GM12878 (cell line): ENCODE results near the gene CD93. TPM values are rescaled to one million over a fixed set of nuclear protein-coding genes. Genes with fewer than 3 reads are reported as not detected.

Experiments used
- ATAC-seq: fragments of 200-7000 bp; cut with Tn5 transposase; 3 replicates; pipeline ENCODE4 v1.9.1; 2020; ENCODE audit warnings: mild to moderate bottlenecking, moderate library complexity
- BruUV-seq: library from RNA; stranded (reverse); fragments of 400-500 nt; replicated peaks from 2 replicates; lab custom pipeline; 2021; lab: Mats Ljungman, UMichigan
- CTCF ChIA-PET: fragments of 300-600 bp; sonication (Branson Sonifier 250); formaldehyde crosslinking; extraction: SDS; loops from one replicate; lab custom pipeline; 2021; ENCODE audit warnings: inconsistent platforms; lab: Yijun Ruan, JAX
- POLR2A ChIA-PET: fragments of 350-600 bp; formaldehyde crosslinking; extraction: SDS; loops from one replicate; lab custom pipeline; 2021; ENCODE audit warnings: inconsistent platforms; lab: Charles Lee
- RAD21 ChIA-PET: fragments of 300-600 bp; sonication (Branson Sonifier 250); formaldehyde crosslinking; loops from one replicate; lab custom pipeline; 2023; ENCODE audit warnings: antibody characterized with exemption; ENCODE audit not compliant: unreplicated experiment; lab: Charles Lee
- SMC1A ChIA-PET: fragments of 300-600 bp; sonication (Branson Sonifier 250); formaldehyde crosslinking; loops from one replicate; lab custom pipeline; 2023; ENCODE audit not compliant: unreplicated experiment, uncharacterized antibody; lab: Charles Lee
- DNase-seq: peaks from one replicate; pipeline ENCODE4 v3.0.0-alpha.2; 2011; ENCODE audit warnings: low read depth, low spot score
- FAIRE-seq: peaks from 3 replicates; lab custom pipeline; 2011; peaks lifted over from hg19 to GRCh38; lab: Jason Lieb, UNC
- H2AFZ ChIP-seq: 2 replicates; pipeline ENCODE4 v1.6.0; 2011; ENCODE audit warnings: low read depth, low read length, control low read depth; ENCODE audit not compliant: control insufficient read depth
- H3K27ac ChIP-seq: 2 replicates; pipeline ENCODE4 v1.5.1; 2011; ENCODE audit warnings: control low read depth; ENCODE audit not compliant: control insufficient read depth, insufficient read depth
- H3K27me3 ChIP-seq, 2 experiments: replicated peaks in 1 of 2; 2 replicates each; pipeline versions ENCODE4 v1.6.0 to v1.6.1; 2011; ENCODE audit warnings: low read length in 1 of 2; ENCODE audit not compliant: control insufficient read depth in 2 of 2, insufficient read depth in 2 of 2
- H3K36me3 ChIP-seq, 2 experiments: 2 replicates each; pipeline ENCODE4 v1.5.1; 2011; ENCODE audit warnings: low read length in 1 of 2; ENCODE audit not compliant: control insufficient read depth in 2 of 2, insufficient read depth in 2 of 2
- H3K4me1 ChIP-seq: 2 replicates; pipeline ENCODE4 v1.6.1; 2011; ENCODE audit warnings: mild to moderate bottlenecking, low read length, moderate library complexity, mixed read lengths; ENCODE audit not compliant: control insufficient read depth, insufficient read depth
- H3K4me2 ChIP-seq: 2 replicates; pipeline ENCODE4 v1.6.0; 2011; ENCODE audit warnings: control low read depth; ENCODE audit not compliant: control insufficient read depth, insufficient read depth
- H3K4me3 ChIP-seq: fragments of 200-600 bp; sonication (generic); 2 replicates; pipeline ENCODE4 v1.5.1; 2016
- H3K79me2 ChIP-seq: 2 replicates; pipeline ENCODE4 v1.6.0; 2011; ENCODE audit warnings: low read length; ENCODE audit not compliant: control insufficient read depth, insufficient read depth
- H3K9ac ChIP-seq: 2 replicates; pipeline ENCODE4 v1.8.0; 2011; ENCODE audit warnings: low read length, control low read depth, mixed read lengths; ENCODE audit not compliant: control insufficient read depth, insufficient read depth
- H3K9me3 ChIP-seq: replicated peaks from 3 replicates; pipeline ENCODE4 v1.5.1; 2011; ENCODE audit warnings: mild to moderate bottlenecking, low read length; ENCODE audit not compliant: control insufficient read depth, insufficient read depth
- H4K20me1 ChIP-seq: 2 replicates; pipeline ENCODE4 v1.6.0; 2011; ENCODE audit not compliant: control insufficient read depth, insufficient read depth
- E2F8 ChIP-seq: fragments of 450-650 bp; IDR thresholded peaks from 2 replicates; pipeline ENCODE4 v1.6.1; 2018; ENCODE audit warnings: mild to moderate bottlenecking, low read depth, moderate library complexity; ENCODE audit not compliant: partially characterized antibody
- EED ChIP-seq: sonication (generic); IDR thresholded peaks from 2 replicates; pipeline ENCODE4 v1.6.1; 2016; ENCODE audit warnings: antibody characterized with exemption, low read depth
- HCFC1 ChIP-seq: fragments of 150-350 bp; IDR thresholded peaks from 2 replicates; pipeline ENCODE4 v1.6.1; 2014; ENCODE audit warnings: low read length
- MTA2 ChIP-seq: fragments of 450-650 bp; IDR thresholded peaks from 2 replicates; pipeline ENCODE4 v1.6.1; 2016; ENCODE audit warnings: low read depth, mild to moderate bottlenecking, moderate library complexity
- SMAD5 ChIP-seq: IDR thresholded peaks from 2 replicates; pipeline ENCODE4 v1.6.1; 2016; ENCODE audit warnings: antibody characterized with exemption, low read depth
- ZNF217 ChIP-seq: fragments of 450-650 bp; IDR thresholded peaks from 2 replicates; pipeline ENCODE4 v1.6.1; 2017; ENCODE audit warnings: antibody characterized with exemption, mild to moderate bottlenecking
- ZNF622 ChIP-seq: fragments of 450-650 bp; IDR thresholded peaks from 2 replicates; pipeline ENCODE4 v1.6.1; 2017; ENCODE audit warnings: mild to moderate bottlenecking, inconsistent platforms
- WGBS: methylation state at CpG from one replicate; pipeline ENCODE4 v1.1.6; 2016; ENCODE audit warnings: low lambda C conversion rate; ENCODE audit not compliant: insufficient replicate concordance, insufficient coverage; ENCODE audit errors: missing lambda C conversion rate; 5-methylcytosine and 5-hydroxymethylcytosine counted together
- in situ Hi-C: fragments of 300-500 bp; cut with MboI; formaldehyde crosslinking; loops from 9 replicates; pipeline ENCODE4 v1.14.3; 2018; ENCODE audit warnings: mixed read lengths
- intact Hi-C: fragments of 100-400 bp; cut with micrococcal nuclease; formaldehyde crosslinking; loops from one replicate; pipeline ENCODE4 v1.14.2; 2022; ENCODE audit not compliant: unreplicated experiment
- polyA plus RNA-seq, 11 experiments: library from polyadenylated mRNA; depleted of rRNA in 4 of 11; unstranded in 6 of 11; stranded (reverse) in 5 of 11; fragments of >200 nt; fragmentation: Nextera tagmentation in 4 of 11; fragmentation: Illumina TruSeq in 1 of 11; extraction: Ambion mirVana in 4 of 11; extraction: Trizol in 1 of 11; gene quantifications; 1 replicate in 1 of 11; 2 replicates in 10 of 11; pipeline versions ENCODE4 v1.2.1 to v1.2.3, GENCODE V29; 2011 to 2016; ENCODE audit warnings: inconsistent platforms in 2 of 11, missing spikeins in 2 of 11, low read depth in 1 of 11
- total RNA-seq, 4 experiments: library from RNA; depleted of rRNA in 3 of 4; stranded (reverse); fragments of >200 nt in 3 of 4; fragmentation: Illumina TruSeq in 1 of 4; extraction: Trizol in 1 of 4; gene quantifications; 2 replicates each; pipeline versions ENCODE4 v1.2.1 to v1.2.3, GENCODE V29; 2013 to 2021
- TF ChIP-seq, protein P1 (sequence below): fragments of 450-650 bp; IDR thresholded peaks from 2 replicates; pipeline ENCODE4 v1.6.1; 2017; ENCODE audit warnings: antibody characterized with exemption, mild to moderate bottlenecking, moderate library complexity

The CD93 gene
- total and polyA plus RNA-seq, 10 of the 15 experiments (the other 5 are each of a cell fraction or from before 2014, with no cell fraction given), result 0.20 to 2.7 (median 0.92) TPM

- 54% methylated on average over 8 of the region's 8 CpGs for WGBS
- Histone ChIP-seq H3K4me3 (no peak overlapping the region), H4K20me1 (no peaks in the 10 kb centered on the region)
- DNase-seq, result no peak
- TF ChIP-seq HCFC1 (no peak), MTA2 (no peak), EED (no peak), ZNF217 (no peak), SMAD5 (no peak), E2F8 (no peak), ZNF622 (no peak)
- TF ChIP-seq, protein P1, sequence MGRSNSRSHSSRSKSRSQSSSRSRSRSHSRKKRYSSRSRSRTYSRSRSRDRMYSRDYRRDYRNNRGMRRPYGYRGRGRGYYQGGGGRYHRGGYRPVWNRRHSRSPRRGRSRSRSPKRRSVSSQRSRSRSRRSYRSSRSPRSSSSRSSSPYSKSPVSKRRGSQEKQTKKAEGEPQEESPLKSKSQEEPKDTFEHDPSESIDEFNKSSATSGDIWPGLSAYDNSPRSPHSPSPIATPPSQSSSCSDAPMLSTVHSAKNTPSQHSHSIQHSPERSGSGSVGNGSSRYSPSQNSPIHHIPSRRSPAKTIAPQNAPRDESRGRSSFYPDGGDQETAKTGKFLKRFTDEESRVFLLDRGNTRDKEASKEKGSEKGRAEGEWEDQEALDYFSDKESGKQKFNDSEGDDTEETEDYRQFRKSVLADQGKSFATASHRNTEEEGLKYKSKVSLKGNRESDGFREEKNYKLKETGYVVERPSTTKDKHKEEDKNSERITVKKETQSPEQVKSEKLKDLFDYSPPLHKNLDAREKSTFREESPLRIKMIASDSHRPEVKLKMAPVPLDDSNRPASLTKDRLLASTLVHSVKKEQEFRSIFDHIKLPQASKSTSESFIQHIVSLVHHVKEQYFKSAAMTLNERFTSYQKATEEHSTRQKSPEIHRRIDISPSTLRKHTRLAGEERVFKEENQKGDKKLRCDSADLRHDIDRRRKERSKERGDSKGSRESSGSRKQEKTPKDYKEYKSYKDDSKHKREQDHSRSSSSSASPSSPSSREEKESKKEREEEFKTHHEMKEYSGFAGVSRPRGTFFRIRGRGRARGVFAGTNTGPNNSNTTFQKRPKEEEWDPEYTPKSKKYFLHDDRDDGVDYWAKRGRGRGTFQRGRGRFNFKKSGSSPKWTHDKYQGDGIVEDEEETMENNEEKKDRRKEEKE, result no peak
- TF ChIP-seq, all 136 proteins: peak for 0
- no peak overlapping the region for H2AFZ ChIP-seq
- H3K27ac ChIP-seq, result no peak overlapping the region
- no peaks in the 10 kb centered on the region for H3K9me3 ChIP-seq
- in situ Hi-C loops (no loop called here), intact Hi-C loops (no loop called here)
- no peak overlapping the region for H3K9ac ChIP-seq
- no peak for FAIRE-seq
- H3K4me1 ChIP-seq, result peaks cover 7% of the 10 kb centered on the region
- ChIA-PET CTCF (interaction anchor here (0.6 to 1.2 kb wide), 2 partner anchors 18 to 78 kb away, joined by 3 to 4 read pairs; no protein-coding TSS in a partner anchor), RAD21 (interaction anchor here (1.0 to 1.5 kb wide), 4 partner anchors 9 to 73 kb away, joined by 3 read pairs; no protein-coding TSS in a partner anchor), SMC1A (interaction anchor here (1.4 to 1.7 kb wide), 3 partner anchors 20 to 76 kb away, joined by 3 to 5 read pairs (median 3); no protein-coding TSS in a partner anchor), POLR2A (interaction anchor here (0.7 to 1.9 kb wide), 2 partner anchors 9 to 331 kb away, joined by 3 to 4 read pairs; no protein-coding TSS in a partner anchor)
- no peaks in the 10 kb centered on the region for H3K79me2 ChIP-seq
- H3K27me3 ChIP-seq, result peaks cover 0 to 6% of the 10 kb centered on the region in 2 experiments; a peak in 1 of 4 replicates
- ATAC-seq, result no peak
- no peaks in the 10 kb centered on the region for H3K36me3 ChIP-seq
- H3K4me2 ChIP-seq, result no peak overlapping the region
- no TSS peak for BruUV-seq
Observed at GRCh38 chr20:23091721-23092383, 5.7 kb upstream of the CD93 start.
